HL-60 (cell line): ENCODE measurements around the gene EIF4EBP2.

Experiments used
- CTCF ChIP-seq: IDR thresholded peaks from one replicate; pipeline ENCODE4 v1.5.1; 2011; ENCODE audit warnings: low read length, control low read depth, inconsistent platforms; ENCODE audit not compliant: insufficient read depth
- GABPA ChIP-seq: IDR thresholded peaks from 2 replicates; pipeline ENCODE4 v1.6.1; 2012; ENCODE audit warnings: low read depth
- POLR2AphosphoS5 ChIP-seq: IDR thresholded peaks from 2 replicates; pipeline ENCODE4 v1.6.1; 2012; ENCODE audit warnings: low read depth
- REST ChIP-seq: IDR thresholded peaks from 2 replicates; pipeline ENCODE4 v1.6.1; 2012; ENCODE audit warnings: low read depth; ENCODE audit not compliant: insufficient replicate concordance

GRCh38 chr10:70367195-70367796 lies 36.6 kb upstream of the EIF4EBP2 start:
- TF ChIP-seq CTCF (no peak), POLR2AphosphoS5 (no peak), REST (no peak), GABPA (no peak)
